ENCODE data around the gene ARFRP1.

ARFRP1 gene

DNA sequence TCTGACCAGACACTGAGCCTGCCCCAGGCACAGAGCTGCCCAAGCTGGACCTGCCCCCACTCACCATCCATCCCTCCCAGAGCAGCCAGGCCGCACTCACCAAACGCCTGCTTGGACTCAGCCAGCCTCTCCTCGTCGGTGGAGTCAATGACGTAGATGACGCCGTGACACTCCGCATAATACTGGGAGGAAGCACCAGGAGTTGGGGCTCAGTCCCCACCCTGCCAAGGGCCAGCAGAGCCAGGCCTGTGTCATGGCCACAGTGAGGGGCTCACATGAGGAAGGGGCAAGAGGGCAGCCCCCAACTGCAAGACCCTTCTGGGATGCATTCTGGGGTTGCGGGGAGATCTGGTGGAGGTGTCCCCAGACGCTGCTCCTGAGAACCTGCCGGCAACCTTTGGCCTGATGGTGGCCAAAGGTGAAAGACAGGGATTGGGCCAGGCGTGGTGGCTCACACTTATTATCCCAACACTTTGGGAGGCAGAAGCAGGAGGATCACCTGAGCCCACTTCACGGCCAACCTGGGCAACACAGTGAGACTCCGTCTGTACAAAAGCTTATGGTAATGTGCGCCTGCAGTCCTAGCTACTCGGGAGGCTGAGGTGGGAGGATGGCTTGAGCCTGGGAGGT, 5.6 kb downstream of the ARFRP1 start:
- no peak for DNase-seq (ENCODE audit: low read depth in 2 of 3, low spot score in 2 of 3)

DNA sequence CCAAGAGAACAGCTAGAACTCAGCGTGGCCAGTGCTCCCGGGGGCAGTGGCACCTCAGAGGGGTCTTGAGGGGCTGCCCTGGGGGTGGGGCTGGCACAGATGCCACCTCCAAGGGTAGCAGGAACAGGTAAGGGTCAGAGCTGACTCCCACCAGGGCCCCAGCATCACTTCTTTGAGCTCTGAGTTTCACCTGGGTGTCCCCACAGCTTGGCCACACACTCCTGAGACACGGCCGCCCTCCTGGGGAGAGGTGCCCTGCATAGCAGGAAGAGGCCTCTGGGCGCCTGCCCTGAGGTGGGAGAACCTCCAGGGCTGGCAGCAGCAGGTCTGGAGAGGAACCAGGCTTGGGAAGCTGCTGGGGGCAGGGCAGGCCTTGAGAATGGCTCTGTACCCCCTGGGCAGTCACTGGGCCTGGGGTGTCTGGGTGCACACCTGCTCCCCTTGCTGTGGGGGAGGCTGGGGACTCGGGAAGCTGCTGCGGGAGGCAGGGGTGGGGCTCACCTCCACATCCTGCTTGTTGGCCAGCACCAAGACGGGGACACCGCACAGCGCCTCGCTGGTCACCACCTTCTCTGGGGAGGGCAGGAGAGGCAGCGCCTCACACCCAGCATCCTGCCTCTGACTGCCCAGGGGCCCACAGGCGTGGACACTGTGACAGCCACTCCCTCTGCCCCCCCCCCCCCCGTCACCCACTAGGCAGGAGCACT, 6.3 kb downstream of the ARFRP1 start:
- DNase-seq (ENCODE audit: low read depth in 2 of 3, low spot score in 2 of 3), result no peak

DNA sequence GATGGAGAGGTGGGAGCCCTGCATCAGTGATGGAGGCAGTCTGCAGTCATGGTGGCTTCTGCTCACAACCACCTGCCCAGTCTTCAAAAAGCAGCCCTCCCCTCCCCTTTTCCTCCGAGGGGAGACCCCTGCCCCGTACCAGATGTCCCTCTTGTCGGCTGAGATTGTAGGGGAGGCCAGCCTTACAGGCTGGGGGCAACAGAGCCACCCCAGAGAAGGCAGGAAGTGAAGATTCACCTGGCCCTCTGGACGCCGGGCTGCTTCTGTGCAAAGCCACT, 6.8 kb downstream of the ARFRP1 start:
- no peak for DNase-seq (ENCODE audit: low read depth in 2 of 3, low spot score in 2 of 3)

- DNase-seq (ENCODE audit: low read depth in 2 of 3, low spot score in 2 of 3), result no peak
Observed at GRCh38 chr20:63700199-63701050, 7.4 kb downstream of the ARFRP1 start.

DNA sequence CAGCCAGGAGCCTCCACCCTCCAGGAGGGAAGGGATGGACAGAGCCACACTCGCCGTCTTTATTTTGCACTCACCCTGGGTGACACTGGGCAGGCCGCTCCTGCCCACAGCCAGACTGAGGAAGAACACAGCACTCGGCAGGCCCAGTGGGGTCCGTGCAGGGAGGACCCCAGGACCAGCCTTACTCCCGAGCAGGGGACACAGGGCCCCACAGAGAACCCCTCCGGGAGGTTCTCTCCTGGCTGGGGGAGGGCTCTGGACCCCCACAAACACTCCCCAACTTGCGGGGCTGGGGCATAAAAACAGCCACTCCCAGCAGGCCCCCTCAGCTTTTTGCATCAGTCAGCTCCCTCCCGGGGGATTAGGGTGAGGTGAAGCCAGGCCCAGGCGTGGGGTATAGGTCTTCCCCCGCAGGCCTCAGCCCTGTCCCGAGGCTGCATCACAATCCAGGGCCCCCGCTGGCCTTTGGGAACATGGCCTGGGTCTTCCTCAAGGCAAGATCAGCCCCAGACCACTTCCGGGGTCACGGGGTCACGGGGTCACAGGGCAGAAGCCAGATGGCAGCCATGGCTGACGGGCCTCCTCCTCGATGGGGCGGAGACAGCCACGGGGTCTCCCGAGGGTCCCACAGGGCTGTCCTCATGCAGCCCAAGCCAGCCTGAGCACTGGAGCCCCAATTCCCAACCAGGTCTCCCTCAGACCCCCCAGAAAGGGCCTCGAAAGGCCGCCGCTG, 8.1 kb downstream of the ARFRP1 start:
- DNase-seq (ENCODE audit: low read depth in 2 of 3, low spot score in 2 of 3), result no peak

GRCh38 chr20:63698739-63699465, 8.9 kb downstream of the ARFRP1 start:
- peak in 1 of 3 experiments; percentile 30 for DNase-seq (ENCODE audit: low read depth in 2 of 3, low spot score in 2 of 3)

GRCh38 chr20:63697868-63698545, 9.8 kb downstream of the ARFRP1 start:
- DNase-seq (ENCODE audit: low read depth in 2 of 3, low spot score in 2 of 3), result no peak

DNA sequence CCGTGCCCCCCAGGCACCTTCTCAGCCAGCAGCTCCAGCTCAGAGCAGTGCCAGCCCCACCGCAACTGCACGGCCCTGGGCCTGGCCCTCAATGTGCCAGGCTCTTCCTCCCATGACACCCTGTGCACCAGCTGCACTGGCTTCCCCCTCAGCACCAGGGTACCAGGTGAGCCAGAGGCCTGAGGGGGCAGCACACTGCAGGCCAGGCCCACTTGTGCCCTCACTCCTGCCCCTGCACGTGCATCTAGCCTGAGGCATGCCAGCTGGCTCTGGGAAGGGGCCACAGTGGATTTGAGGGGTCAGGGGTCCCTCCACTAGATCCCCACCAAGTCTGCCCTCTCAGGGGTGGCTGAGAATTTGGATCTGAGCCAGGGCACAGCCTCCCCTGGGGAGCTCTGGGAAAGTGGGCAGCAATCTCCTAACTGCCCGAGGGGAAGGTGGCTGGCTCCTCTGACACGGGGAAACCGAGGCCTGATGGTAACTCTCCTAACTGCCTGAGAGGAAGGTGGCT, 10.4 kb downstream of the ARFRP1 start:
- no peak for DNase-seq (ENCODE audit: low read depth in 2 of 3, low spot score in 2 of 3)

GRCh38 chr20:63696628-63697356, 11.0 kb downstream of the ARFRP1 start, which contains the start of gene TNFRSF6B:
TNFRSF6B (plus strand) TSS chr20:63696652; CDS start chr20:63696768, 116 bp downstream.
- DNase-seq (ENCODE audit: low read depth in 2 of 3, low spot score in 2 of 3), result no peak

DNA sequence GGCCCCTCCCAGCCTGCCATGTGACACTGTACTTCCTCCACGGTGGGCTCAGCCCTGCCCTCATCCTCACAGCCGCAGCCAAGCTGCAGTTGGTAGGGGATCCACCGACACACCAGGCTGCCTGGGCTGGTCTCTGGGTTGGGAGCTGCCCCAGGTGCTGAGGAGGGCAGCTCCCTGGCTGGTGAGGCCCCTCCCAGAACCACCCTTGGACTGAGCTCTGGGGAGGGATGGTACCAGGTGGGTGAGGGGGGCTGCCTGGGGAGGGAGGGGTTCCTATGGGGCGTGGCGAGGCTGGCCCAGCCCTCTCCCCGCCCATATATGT, 11.5 kb downstream of the ARFRP1 start:
- DNase-seq (ENCODE audit: low read depth in 2 of 3, low spot score in 2 of 3), result no peak

GRCh38 chr20:63695424-63696305, 12.1 kb downstream of the ARFRP1 start:
- DNase-seq (ENCODE audit: low read depth in 2 of 3, low spot score in 2 of 3), result no peak

DNA sequence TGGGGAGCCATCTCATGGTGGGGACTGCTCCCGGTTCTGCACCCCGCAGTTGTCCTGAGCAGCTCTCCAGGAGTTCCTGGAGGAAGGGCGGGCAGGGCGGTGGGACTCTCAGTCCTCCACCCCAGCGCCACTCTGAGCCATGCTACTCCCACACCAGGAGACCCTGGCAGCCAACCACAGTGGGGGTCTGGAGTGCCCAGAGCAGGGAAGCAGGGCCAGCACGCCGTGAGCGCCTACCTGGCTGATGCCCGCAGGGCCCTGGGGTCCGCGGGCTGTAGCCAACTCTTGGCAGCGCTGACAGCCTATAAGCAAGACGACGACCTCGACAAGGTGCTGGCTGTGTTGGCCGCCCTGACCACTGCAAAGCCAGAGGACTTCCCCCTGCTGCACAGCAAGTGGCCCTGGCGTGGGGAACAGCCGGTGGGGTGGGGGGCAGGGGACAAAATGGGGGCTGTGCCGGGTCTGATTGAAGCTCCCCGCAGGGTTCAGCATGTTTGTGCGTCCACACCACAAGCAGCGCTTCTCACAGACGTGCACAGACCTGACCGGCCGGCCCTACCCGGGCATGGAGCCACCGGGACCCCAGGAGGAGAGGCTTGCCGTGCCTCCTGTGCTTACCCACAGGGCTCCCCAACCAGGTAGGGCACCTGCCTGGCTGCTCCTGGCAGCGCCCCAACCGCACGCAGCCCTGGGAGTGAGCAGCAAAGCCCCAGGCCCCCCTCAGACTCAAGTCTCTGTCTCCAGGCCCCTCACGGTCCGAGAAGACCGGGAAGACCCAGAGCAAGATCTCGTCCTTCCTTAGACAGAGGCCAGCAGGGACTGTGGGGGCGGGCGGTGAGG, 13.0 kb downstream of the ARFRP1 start:
- no peak for DNase-seq (ENCODE audit: low read depth in 2 of 3, low spot score in 2 of 3)

GRCh38 chr20:63693733-63694583, 13.8 kb downstream of the ARFRP1 start:
- DNase-seq (ENCODE audit: low read depth in 2 of 3, low spot score in 2 of 3), result no peak

- no peak for DNase-seq (ENCODE audit: low read depth in 2 of 3, low spot score in 2 of 3)
Observed at GRCh38 chr20:63693083-63693732, 14.6 kb downstream of the ARFRP1 start.

- no peak for DNase-seq (ENCODE audit: low read depth in 2 of 3, low spot score in 2 of 3)
Observed at GRCh38 chr20:63692436-63693082, 15.2 kb downstream of the ARFRP1 start.
